NT2/D1 (cell line): ENCODE results near the gene DSTN.

Source experiments
- DNase-seq: peaks from one replicate; pipeline ENCODE4 v3.0.0-alpha.2; 2011; ENCODE audit warnings: low read depth, low spot score
- H3K27me3 ChIP-seq: 2 replicates; pipeline ENCODE4 v1.6.0; 2011; ENCODE audit warnings: mild to moderate bottlenecking; ENCODE audit not compliant: insufficient read length, insufficient read depth
- H3K36me3 ChIP-seq: 2 replicates; pipeline ENCODE4 v1.6.1; 2011; ENCODE audit warnings: mild to moderate bottlenecking, low read length, mixed read lengths; ENCODE audit not compliant: insufficient read depth, insufficient read length
- H3K4me1 ChIP-seq: 2 replicates; pipeline ENCODE4 v1.5.1; 2011; ENCODE audit not compliant: insufficient read depth, insufficient read length
- H3K4me3 ChIP-seq: 2 replicates; pipeline ENCODE4 v1.5.1; 2011; ENCODE audit warnings: low read depth; ENCODE audit not compliant: insufficient read length
- H3K9ac ChIP-seq: 2 replicates; pipeline ENCODE4 v1.6.0; 2011; ENCODE audit warnings: low read depth; ENCODE audit not compliant: insufficient read length
- H3K9me3 ChIP-seq: 2 replicates; pipeline ENCODE4 v1.5.1; 2011; ENCODE audit warnings: mild to moderate bottlenecking, low read length; ENCODE audit not compliant: insufficient read depth
- SUZ12 ChIP-seq: IDR thresholded peaks from 2 replicates; pipeline ENCODE4 v1.6.1; 2011; ENCODE audit not compliant: insufficient read length, insufficient read depth; ENCODE audit errors: extremely low read depth
- YY1 ChIP-seq: IDR thresholded peaks from 2 replicates; pipeline ENCODE4 v1.6.1; 2011; ENCODE audit not compliant: insufficient read length, insufficient read depth
- ZNF274 ChIP-seq: IDR thresholded peaks from 2 replicates; pipeline ENCODE4 v1.6.1; 2011; ENCODE audit warnings: mild to moderate bottlenecking, low read depth, low read length

DSTN gene

GRCh38 chr20:17614176-17614811 lies 44.4 kb downstream of the DSTN start:
- no peaks in the 10 kb centered on the region for H3K9me3 ChIP-seq
- peaks cover 76% of the 10 kb centered on the region for H3K36me3 ChIP-seq
- H3K27me3 ChIP-seq, result no peaks in the 10 kb centered on the region
- peaks cover 17% of the 10 kb centered on the region for H3K4me1 ChIP-seq
- H3K9ac ChIP-seq, result no peak overlapping the region
- no peak for DNase-seq
- H3K4me3 ChIP-seq, result no peak overlapping the region
- no peak for TF ChIP-seq ZNF274
- no peak for TF ChIP-seq YY1
- TF ChIP-seq SUZ12, result no peak

GRCh38 chr20:17614812-17615644 lies 45.2 kb downstream of the DSTN start:
- no peaks in the 10 kb centered on the region for H3K9me3 ChIP-seq
- H3K27me3 ChIP-seq, result no peaks in the 10 kb centered on the region
- TF ChIP-seq ZNF274, result no peak
- no peak for TF ChIP-seq YY1
- TF ChIP-seq SUZ12, result no peak
- DNase-seq, result no peak
- H3K36me3 ChIP-seq, result peaks cover 83% of the 10 kb centered on the region
- H3K4me1 ChIP-seq, result peaks cover 19% of the 10 kb centered on the region
- no peak overlapping the region for H3K9ac ChIP-seq
- H3K4me3 ChIP-seq, result no peak overlapping the region

- H3K4me3 ChIP-seq, result no peak overlapping the region
- peaks cover 16% of the 10 kb centered on the region for H3K4me1 ChIP-seq
- no peaks in the 10 kb centered on the region for H3K9me3 ChIP-seq
- no peaks in the 10 kb centered on the region for H3K27me3 ChIP-seq
- no peak for TF ChIP-seq YY1
- no peak for TF ChIP-seq SUZ12
- TF ChIP-seq ZNF274, result no peak
- H3K36me3 ChIP-seq, result peaks cover 92% of the 10 kb centered on the region
- no peak for DNase-seq
- H3K9ac ChIP-seq, result peak overlapping the region; percentile 10
These were observed 46.0 kb downstream of the DSTN start for GRCh38 chr20:17615645-17616479.

GRCh38 chr20:17616480-17617211 lies 46.8 kb downstream of the DSTN start:
- H3K36me3 ChIP-seq, result peaks cover 92% of the 10 kb centered on the region
- TF ChIP-seq YY1 (no peak), ZNF274 (no peak), SUZ12 (no peak)
- no peak overlapping the region for H3K9ac ChIP-seq
- H3K27me3 ChIP-seq, result no peaks in the 10 kb centered on the region
- DNase-seq, result no peak
- no peaks in the 10 kb centered on the region for H3K9me3 ChIP-seq
- H3K4me1 ChIP-seq, result peaks cover 15% of the 10 kb centered on the region
- H3K4me3 ChIP-seq, result no peak overlapping the region

- Histone ChIP-seq H3K9ac (peak overlapping the region; percentile 10), H3K4me3 (no peak overlapping the region), H3K36me3 (peaks cover 93% of the 10 kb centered on the region), H3K9me3 (no peaks in the 10 kb centered on the region), H3K27me3 (no peaks in the 10 kb centered on the region), H3K4me1 (peaks cover 11% of the 10 kb centered on the region)
- DNase-seq, result no peak
- no peak for TF ChIP-seq SUZ12
- TF ChIP-seq YY1, result no peak
- TF ChIP-seq ZNF274, result no peak
These were observed 47.5 kb downstream of the DSTN start for GRCh38 chr20:17617212-17617867.
